Mammary epithelial cell (primary cell): Measurements from ENCODE around the gene DUSP2.

ENCODE experiments used
- CTCF ChIP-seq, 2 donors: IDR thresholded peaks in 1 of 2; conservative IDR thresholded peaks in 1 of 2; 2 replicates each; pipeline ENCODE4 v1.5.1; 2011 to 2012; ENCODE audit warnings: inconsistent platforms in 2 of 2, low read length in 2 of 2, mild to moderate bottlenecking in 2 of 2, control low read depth in 1 of 2, low read depth in 1 of 2; ENCODE audit not compliant: insufficient read depth in 1 of 2; ENCODE audit errors: extremely low read depth in 1 of 2
- EZH2 ChIP-seq: IDR thresholded peaks from 2 replicates; pipeline ENCODE4 v1.6.1; 2012; ENCODE audit warnings: low read length, inconsistent platforms, borderline replicate concordance

- no peak for TF ChIP-seq CTCF (conservative IDR thresholded peaks at IDR 0.05 in 1 of 2, IDR thresholded peaks at IDR 0.05 in 1 of 2; ENCODE audit: extremely low read depth in 1 of 2, insufficient read depth in 1 of 2, low read depth in 1 of 2, low read length in 2 of 2)
- no peak for TF ChIP-seq EZH2
These were observed 46.9 kb upstream of the DUSP2 start for GRCh38 chr2:96191937-96192670.
